Adrenal gland (tissue), 12 donors: ENCODE results near the gene RASA3. TPM values are rescaled to one million over a fixed set of nuclear protein-coding genes. Genes with fewer than 3 reads are reported as not detected.

Source experiments
- DNase-seq, 7 donors: peaks; one replicate each; pipeline ENCODE4 v3.0.0-alpha.2; 2019 to 2020
- H3K27ac ChIP-seq, 5 donors: fragments of 200-600 bp; sonication (generic) in 4 of 5; 1 replicate in 3 of 5; 2 replicates in 2 of 5; pipeline versions ENCODE4 v1.5.1 to v1.8.0; 2016 to 2020; ENCODE audit warnings: mild to moderate bottlenecking in 1 of 5
- H3K27me3 ChIP-seq: fragments of 200-600 bp; 2 replicates; pipeline ENCODE4 v1.8.0; 2021
- H3K36me3 ChIP-seq, 2 donors: fragments of 200-600 bp; replicated peaks in 1 of 2; 1 replicate in 1 of 2; 2 replicates in 1 of 2; pipeline versions ENCODE4 v1.5.1 to v1.8.0; 2018 to 2022
- H3K4me1 ChIP-seq, 2 donors: fragments of 200-600 bp; replicated peaks in 1 of 2; 1 replicate in 1 of 2; 2 replicates in 1 of 2; pipeline versions ENCODE4 v1.5.1 to v1.8.0; 2018 to 2021
- H3K4me3 ChIP-seq, 4 donors: fragments of 200-600 bp; sonication (generic) in 3 of 4; one replicate each; pipeline ENCODE4 v1.5.1; 2016 to 2018
- H3K9me3 ChIP-seq, 3 donors: fragments of 200-600 bp; sonication (generic) in 1 of 3; replicated peaks in 1 of 3; 1 replicate in 2 of 3; 2 replicates in 1 of 3; pipeline versions ENCODE4 v1.5.1 to v1.8.0; 2016 to 2021
- CTCF ChIP-seq, 6 experiments: fragments of 450-650 bp in 4 of 6; fragments of 200-600 bp in 2 of 6; sonication (generic) in 1 of 6; IDR thresholded peaks; 1 replicate in 5 of 6; 2 replicates in 1 of 6; pipeline versions ENCODE4 v1.5.1 to v1.8.0; 2016 to 2021; ENCODE audit warnings: antibody characterized with exemption in 6 of 6, mild to moderate bottlenecking in 2 of 6, moderate library complexity in 1 of 6
- POLR2A ChIP-seq, 2 donors: fragments of 450-650 bp; IDR thresholded peaks; one replicate each; pipeline ENCODE4 v1.6.1; 2017; ENCODE audit warnings: antibody characterized with exemption in 2 of 2, mild to moderate bottlenecking in 2 of 2, moderate library complexity in 1 of 2
- WGBS, 4 donors: extraction: QIAGEN DNeasy Blood & Tissue Kit in 2 of 4; methylation state at CpG; one replicate each; pipeline versions ENCODE4 v1.1.5 to v1.1.7; 2013 to 2017; 5-methylcytosine and 5-hydroxymethylcytosine counted together
- intact Hi-C, 2 donors: fragments of 100-400 bp; cut with DNase I; formaldehyde crosslinking; loops; one replicate each; pipeline versions ENCODE4 v1.14.1 to v1.15.0; 2022 to 2023
- polyA plus RNA-seq, 3 donors: library from polyadenylated mRNA; stranded (reverse); fragments of 200-250 nt in 2 of 3; fragments of 350-450 nt in 1 of 3; fragmentation: Illumina TruSeq in 1 of 3; extraction: RNeasy Lipid Tissue Mini Kit (QIAGEN cat#74804) in 1 of 3; gene quantifications; one replicate each; pipeline ENCODE4 v1.2.3, GENCODE V29; 2013 to 2014
- total RNA-seq, 9 donors: library from RNA; depleted of rRNA in 4 of 9; stranded (reverse); fragments of >200 nt in 4 of 9; fragments of 120-200 nt in 1 of 9; fragmentation: NEBNext Ultra II Directional in 1 of 9; extraction: Animal tissue kit (Norgen Biotek cat#: 25700) in 1 of 9; gene quantifications; one replicate each; pipeline versions ENCODE4 v1.1.0 to v1.2.4, GENCODE V29; 2013 to 2023
- donor health status: healthy with polysubstance abuse.
- donor health status: Bipolar disorder and iron deficiency.
- donor health status: DM: yes; HTN: yes; CAD: no.
- donor health status: DM: no; HTN: no; CAD: no.
- donor health status: DM: no; HTN: no; CAD: no.
- donor health status: DM: yes; HTN: yes; CAD: no.

RASA3 gene
- total and polyA plus RNA-seq, 12 donors = 2.2 to 11.7 (median 7.3) TPM

GRCh38 chr13:114142137-114142550, 9.7 kb upstream of the RASA3 start:
- Histone ChIP-seq H3K9me3 (no peaks in the 10 kb centered on the region), H3K27me3 (no peaks in the 10 kb centered on the region), H3K36me3 (no peaks in the 10 kb centered on the region), H3K4me3 (no peak overlapping the region), H3K27ac (no peak overlapping the region), H3K4me1 (no peaks in the 10 kb centered on the region)
- no peak for TF ChIP-seq CTCF (IDR thresholded peaks at IDR 0.05)
- TF ChIP-seq POLR2A (IDR thresholded peaks at IDR 0.05) = no peak
- no peak for DNase-seq
- intact Hi-C loops = no loop called here
- 79 to 94% (median 86%) methylated on average over 5 to 6 of the region's 6 CpGs for WGBS, 4 donors

- 73 to 79% (median 74%) methylated on average over 15 of the region's 15 CpGs for WGBS, 4 donors
- Histone ChIP-seq H3K4me1 (no peaks in the 10 kb centered on the region), H3K27me3 (no peaks in the 10 kb centered on the region), H3K27ac (no peak overlapping the region), H3K36me3 (no peaks in the 10 kb centered on the region), H3K9me3 (no peaks in the 10 kb centered on the region), H3K4me3 (no peak overlapping the region)
- TF ChIP-seq CTCF (IDR thresholded peaks at IDR 0.05) (no peak), POLR2A (IDR thresholded peaks at IDR 0.05) (no peak)
- no peak for DNase-seq
- intact Hi-C loops = no loop called here
These were observed 9.0 kb upstream of the RASA3 start for GRCh38 chr13:114141261-114141996.

GRCh38 chr13:114140906-114141250, 8.5 kb upstream of the RASA3 start:
- intact Hi-C loops = no loop called here
- no peaks in the 10 kb centered on the region for H3K36me3 ChIP-seq
- H3K27ac ChIP-seq = no peak overlapping the region
- no peaks in the 10 kb centered on the region for H3K27me3 ChIP-seq
- no peak overlapping the region for H3K4me3 ChIP-seq
- 33 to 38% (median 37%) methylated on average over 10 of the region's 10 CpGs for WGBS, 4 donors
- no peaks in the 10 kb centered on the region for H3K4me1 ChIP-seq
- H3K9me3 ChIP-seq = no peaks in the 10 kb centered on the region
- no peak for TF ChIP-seq CTCF (IDR thresholded peaks at IDR 0.05)
- no peak for TF ChIP-seq POLR2A (IDR thresholded peaks at IDR 0.05)
- DNase-seq = no peak

- WGBS, 4 donors = 55 to 64% (median 61%) methylated on average over 17 to 25 of the region's 25 CpGs
- Histone ChIP-seq H3K4me3 (no peak overlapping the region), H3K27ac (no peak overlapping the region), H3K36me3 (no peaks in the 10 kb centered on the region), H3K27me3 (no peaks in the 10 kb centered on the region), H3K4me1 (no peaks in the 10 kb centered on the region), H3K9me3 (no peaks in the 10 kb centered on the region)
- intact Hi-C loops = no loop called here
- TF ChIP-seq POLR2A (IDR thresholded peaks at IDR 0.05) = no peak
- no peak for TF ChIP-seq CTCF (IDR thresholded peaks at IDR 0.05)
- no peak for DNase-seq
These were observed 7.9 kb upstream of the RASA3 start for GRCh38 chr13:114140131-114140905.
